Fibroblast of gingiva (primary cell): ENCODE data around the gene CDCA8.
"Not testable (repeated sequence)": the region's sequence is repeated elsewhere in the genome, so short reads cannot be mapped to it uniquely, and the experiment has no call there.

ENCODE experiments used
- DNase-seq: peaks from one replicate; pipeline ENCODE4 v3.0.0-alpha.2; 2011; ENCODE audit warnings: low read depth

The CDCA8 gene

DNA sequence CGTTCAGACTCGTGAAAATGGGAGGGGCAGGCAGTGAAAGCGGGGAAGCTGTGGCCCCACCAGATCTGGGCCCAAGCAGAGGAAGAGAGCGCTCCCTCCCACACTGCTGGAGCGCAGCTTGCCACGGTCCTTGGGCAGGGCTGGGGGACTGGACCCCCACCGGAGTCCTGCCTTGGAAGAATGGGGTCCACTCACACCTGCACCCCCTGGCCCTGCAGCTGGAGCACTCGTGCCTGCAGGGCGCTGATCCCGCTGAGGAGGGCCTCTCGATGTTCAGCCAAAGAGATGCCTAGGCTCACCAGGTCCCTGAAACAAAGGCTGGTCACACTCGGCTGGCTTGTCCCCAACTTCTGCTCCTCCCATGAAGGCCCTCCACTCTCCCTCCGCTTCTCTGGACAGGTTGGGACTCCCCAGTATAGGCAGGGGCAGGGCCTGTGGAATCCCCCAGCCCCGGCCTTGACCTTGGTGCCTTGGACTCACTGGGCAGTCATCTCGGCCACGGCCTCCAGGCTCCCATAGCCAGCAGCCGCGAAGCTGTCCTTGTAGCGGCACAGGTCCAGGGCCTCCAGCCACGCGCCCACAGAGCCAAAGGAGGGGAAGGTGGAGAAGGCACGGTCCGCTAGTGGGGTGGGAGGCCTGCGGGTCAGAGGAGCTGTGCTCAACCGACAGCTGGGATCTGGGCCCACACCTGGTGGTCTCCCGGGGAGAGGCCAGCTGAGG, 26.0 kb downstream of the CDCA8 start:
- no peak for DNase-seq

DNA sequence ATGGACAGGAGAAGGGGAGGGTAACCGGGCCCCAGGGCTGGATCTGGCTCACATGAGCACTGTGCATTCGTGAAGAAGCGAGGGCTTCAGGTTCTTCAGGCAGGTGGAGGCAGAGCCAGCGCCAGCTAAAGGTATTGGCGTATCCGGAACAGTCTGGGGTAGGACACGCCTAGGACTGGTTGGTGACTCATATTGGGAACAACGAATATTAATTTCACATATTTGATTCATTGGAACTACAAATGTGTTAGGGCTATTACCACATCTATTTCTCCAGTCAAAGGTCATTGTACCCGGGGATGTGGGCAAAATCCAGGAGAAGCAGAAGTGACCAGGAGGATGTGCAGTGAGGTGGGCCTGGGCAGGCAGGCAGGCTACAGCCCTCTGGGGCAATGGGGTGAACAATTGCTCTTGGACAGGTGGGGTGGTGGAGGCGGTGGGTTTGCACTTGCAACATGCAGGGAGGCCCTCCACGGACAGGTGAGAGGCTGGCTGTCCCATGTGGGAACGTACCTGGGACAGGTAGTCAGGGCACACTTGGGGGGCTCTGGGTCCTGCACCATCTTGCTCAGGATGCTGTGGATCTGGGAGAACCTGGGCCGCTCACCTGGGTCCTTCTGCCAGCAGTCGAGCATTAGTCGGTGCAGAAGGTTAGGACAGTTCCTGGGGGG, 26.7 kb downstream of the CDCA8 start:
- DNase-seq, result no peak

DNA sequence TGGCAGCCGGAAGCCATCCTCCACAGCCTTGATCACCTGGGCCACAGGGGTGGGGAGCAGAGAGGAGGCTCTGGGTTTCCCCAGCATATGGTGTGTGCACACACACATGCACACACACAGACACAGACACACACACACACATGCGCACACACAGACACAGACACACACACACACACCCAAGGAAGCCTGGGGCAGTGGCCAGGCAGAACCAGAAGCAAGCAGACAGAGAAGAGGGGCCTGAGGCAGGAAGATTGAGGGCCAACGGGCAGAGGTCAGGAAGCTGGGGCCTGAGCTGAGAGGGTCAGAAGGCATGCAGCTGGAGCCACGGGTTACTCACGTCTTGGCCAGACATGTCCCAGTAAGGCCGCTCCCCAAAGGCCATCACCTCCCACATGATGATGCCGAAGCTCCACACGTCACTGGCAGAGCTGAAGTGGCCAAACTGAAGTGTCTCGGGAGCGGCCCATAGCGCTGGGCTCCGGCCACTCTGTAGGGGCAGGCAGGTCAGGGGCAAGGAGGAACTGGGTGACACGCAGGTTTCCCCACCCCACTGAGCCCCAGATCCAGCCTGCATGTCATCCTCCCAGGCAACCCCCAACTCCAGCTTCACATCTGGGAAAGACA, 27.4 kb downstream of the CDCA8 start:
- DNase-seq, result no peak

DNA sequence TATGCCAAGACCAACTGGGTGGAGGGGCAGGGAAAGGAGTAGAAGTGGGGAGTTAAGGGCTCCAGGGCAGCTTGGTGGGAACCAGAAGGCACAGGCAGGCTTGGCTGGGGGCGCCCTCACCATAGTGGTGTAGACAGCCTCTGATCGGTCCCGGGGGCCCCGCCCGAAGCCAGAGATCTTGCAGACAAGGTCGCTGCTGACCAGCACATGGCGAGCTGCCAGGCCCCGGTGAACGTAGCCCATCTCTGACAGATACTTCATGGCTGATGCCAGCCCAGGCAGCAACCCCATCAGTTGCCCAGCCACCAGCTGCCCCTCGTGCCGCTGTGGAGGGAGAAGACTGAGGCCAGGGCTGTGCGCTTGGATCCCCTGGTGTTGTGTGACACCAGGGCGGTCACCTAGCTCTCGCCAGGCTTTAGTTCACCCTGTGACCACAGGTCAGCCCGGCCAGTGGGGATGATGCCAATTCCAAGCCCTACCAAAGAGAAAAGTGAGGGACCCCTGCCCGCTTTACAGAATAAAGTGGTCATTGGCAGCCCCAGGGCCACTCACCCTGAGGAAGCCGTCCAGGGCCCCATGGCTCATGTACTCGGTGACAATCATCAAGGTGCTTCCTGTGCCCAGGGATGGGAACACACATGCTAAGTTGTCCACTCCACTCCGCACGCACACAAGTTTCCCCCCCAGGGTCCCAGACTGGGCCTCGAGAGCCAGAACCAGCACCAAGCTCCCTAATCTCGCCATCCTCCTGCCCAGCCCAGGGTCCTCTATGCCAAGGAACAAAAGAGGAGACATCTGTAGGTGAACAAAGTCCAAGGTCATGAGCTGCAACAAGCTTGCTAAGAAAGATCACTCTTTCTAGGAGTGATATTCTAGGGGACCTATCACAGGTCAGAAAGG, 28.2 kb downstream of the CDCA8 start:
- no peak for DNase-seq

DNA sequence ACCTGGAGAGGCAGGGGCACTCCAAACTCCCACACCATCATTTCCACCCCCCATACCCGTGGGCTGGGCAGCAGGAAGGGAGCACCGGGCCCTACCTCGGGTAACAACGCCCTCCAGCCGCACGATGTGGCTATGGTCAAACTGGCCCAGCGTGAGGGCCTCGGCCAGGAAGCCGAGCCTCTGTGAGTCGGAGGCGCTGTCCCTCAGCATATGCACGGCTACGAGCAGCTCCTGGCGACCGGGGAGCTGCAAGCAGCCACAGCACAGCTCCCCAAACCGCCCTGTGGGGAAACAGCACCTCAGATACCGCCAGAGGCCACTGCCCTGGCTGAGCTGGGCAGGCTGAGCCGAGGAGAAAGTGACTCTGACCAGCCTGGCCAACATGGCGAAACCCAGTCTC, 29.2 kb downstream of the CDCA8 start:
- no peak for DNase-seq

DNA sequence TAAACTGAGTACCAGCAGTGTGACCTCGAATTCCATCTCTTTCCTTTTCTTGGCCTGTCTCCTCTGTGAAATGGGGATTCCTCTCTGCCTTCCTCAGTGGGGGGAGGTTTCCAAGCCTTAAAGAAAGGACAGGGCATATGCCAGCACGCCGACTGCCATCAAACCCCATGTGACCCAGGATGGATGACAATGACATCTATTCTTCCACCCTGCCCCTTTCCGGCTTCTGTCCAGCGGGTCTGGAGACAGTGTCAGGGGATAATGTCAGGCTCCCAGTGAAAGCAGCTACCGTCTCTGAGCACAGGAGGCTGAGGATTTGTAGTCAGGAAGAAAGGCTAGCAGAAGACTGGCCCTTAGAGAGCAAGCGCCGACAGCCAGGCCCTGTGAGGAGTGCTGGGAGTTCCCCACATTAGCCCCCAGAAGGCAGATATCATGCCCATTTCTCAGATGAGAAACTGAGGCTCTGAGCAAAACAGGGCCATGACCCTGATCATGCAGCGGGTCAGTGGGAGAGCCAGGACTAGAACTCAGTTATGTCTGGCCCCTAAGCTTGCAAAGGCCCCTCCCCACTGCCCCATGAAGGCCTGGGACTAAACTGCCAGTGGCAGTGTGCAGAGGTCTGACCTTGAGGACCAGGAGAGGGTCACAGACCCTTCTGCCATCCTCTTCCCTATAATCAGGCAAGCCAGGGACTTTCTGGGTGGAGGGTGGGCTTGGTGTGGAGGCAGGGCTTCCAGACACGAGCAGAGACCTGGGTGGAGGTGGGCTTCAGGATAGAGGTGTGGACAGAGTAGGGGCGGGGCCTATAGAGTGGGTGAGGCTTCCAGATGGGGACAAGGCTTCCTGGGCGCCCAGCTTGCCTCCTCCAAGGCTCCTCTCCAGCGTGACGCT, 30.1 kb downstream of the CDCA8 start:
- DNase-seq, result no peak

DNA sequence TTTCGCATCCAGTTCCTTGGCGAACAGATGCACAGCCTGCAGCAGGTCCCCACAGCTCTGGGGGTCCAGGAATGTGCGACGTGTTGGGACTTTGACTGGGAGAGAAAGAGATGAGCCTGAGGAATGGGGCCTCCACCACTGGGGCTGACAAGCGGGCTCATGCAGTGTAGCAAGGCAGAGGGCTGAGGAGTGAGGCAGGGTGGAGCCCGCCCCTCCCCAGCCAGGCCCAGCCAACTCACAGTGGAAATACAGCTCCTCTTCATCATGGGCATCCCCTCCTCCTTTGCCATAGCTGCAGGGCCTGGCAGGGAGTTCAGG, 30.7 kb downstream of the CDCA8 start:
- DNase-seq, result no peak

DNA sequence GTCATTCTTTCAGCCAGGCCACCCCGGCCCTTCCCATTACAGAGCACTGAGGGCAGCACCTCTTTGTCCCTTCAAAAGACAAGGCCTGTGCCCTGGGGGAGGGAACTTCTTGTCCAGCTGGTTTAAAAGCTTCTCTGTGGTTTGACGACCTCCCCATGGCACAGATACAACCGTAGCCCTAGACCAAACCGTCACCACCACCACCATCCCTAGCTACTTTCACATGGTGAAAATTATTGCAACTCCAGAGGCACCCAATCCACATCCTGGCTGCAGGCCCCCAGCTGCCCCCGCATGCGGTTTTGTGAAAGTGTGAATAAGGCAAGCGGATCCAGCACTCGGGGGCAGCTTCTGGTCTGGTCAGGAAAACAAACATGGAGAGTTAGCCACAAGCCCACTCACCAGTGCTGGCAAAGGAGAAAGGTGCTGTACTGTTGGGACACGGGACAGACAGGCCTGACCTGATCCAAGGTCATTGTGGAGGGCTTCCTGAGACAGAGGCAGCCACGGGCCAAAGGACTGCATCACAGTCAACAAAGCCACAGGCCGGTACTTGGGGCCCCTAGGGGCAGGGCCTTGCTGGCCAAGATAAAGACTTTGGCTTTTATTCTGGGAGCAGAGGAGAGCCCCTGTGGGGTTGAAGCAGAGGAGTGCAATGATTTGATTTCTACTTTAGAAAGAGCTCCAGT, 31.2 kb downstream of the CDCA8 start:
- DNase-seq, result no peak

DNA sequence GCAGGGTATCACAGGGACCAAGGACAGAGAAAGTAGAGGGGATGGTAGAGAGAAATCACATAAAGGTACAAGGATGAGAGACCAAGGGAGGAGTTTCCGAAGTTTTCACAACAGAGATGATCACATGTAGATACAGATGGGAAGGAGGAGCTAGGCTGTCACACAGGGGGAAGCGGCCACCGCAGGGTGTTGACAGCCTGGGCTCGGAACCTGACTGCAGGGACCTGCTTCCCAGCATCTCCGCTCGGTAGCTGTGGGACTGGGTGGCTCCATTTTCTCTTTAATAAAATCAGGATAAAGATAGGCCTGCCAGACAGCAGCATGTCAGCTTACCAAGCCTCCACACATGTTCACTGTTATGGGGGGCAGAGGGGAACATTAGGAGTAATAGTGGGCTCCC, 32.3 kb downstream of the CDCA8 start:
- DNase-seq, result no peak

DNA sequence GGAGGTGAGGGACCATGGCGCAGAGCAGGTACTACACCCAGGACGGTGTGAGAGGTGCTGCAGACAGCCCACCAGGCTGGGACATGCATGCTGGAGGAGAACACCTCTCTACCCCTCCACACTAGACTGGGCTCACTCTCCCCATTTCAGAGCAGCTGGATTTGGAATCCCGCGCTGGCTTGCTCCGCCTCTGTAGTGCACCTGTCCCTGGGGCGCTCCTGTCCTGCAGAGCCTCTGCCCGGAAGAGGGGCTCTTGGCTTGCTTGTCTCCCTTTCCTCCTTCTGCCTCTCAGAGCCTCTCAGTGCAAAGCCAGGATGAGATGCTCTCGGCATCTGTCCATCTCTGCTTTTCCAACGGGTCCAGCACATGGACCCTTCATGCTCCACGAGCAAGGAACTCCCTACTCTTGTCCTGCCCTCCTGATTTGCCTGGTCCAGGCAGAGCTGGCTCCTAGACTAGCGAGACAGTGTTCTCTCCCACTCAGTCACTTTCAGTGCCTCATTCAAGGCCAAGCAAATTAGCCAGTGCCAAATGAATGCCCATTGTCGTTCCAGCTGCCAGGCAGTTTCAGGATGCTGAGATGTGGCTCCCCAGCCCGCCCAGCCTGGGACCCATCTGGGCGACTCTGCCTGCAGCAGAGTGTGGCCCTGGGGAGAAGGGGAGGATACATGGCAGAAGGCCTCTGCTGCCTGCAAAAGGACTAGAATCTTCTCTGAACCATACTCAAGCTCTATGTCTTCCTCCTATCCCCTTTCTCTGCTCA, 33.7 kb downstream of the CDCA8 start:
- no peak for DNase-seq

DNA sequence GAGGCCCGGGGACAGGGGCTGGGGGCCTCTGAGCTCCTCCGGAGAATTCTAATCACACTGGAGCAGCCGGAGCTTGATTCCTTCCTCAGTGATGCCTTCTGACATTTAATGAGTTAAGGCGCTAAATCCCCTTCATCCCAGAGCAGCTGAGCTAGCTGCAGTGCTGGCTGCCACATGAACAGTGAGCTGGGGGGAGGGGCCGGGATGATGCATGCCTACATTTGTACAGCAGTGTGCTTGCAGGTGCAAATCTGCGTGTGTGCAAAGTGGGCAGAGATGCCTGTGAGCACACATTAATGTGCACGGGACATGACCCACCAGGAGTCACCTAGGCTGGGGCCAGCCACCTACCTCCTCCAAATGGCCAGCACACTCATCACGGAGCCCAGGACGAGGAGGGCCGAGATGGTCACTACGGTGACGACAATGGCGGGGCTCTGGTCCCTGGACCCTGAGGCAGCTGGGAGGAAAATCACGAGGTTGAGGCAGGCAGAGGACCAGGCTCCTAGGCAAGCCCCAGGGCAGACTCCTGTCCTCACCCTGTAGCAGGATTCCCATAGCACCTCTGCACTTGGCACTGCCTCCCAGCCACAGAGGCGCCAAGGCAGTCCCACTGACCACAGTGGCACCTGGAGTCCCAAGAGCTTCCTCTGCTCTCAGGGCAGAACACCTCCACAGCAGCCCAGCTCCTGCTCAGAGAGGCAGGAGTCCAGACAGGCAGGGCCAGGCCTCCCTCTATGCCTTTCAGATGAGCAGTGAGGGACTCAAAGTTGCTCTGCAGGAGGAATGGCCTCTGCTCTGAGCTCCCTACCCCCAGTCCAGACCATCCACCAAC, 34.7 kb downstream of the CDCA8 start:
- DNase-seq, result no peak

DNA sequence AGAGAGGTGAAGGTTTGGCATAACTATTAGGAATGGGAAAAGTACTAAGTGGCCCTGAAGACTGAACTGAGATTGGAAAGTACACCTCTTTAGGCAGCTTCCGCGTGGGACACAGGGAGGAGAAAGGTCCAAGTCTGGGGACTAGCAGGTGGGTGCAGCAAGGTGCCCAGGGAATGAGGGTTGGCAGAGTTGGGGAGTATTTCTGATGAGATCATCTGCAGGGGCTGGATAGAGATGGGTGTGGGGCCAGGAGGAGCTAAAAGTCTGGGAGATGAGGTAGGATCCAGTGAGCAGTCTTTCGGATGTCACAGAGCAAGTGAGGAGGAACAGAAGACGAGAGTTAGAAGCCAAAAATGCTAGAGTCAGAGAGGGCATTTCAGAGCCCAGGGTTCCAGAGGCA, 36.1 kb downstream of the CDCA8 start:
- no peak for DNase-seq

DNA sequence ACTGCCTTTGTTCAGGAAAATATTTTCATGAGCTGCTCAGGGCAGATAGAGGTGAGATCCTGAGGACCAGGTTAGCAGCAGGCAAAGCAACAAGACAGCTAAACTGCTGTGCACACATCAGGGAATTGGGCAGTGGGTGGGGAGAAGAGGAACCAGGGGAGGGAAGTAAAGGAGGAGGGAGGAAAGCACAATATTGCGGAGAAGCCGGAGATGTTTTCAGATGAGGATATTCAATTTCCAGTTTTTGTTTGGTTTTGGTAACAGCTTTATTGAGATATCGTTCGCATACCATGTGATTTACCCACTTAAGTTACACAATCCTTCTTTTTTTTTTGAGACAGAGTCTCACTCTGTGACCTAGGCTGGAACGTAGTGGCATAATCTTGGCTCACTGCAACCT, 38.1 kb downstream of the CDCA8 start:
- DNase-seq, result no peak

DNA sequence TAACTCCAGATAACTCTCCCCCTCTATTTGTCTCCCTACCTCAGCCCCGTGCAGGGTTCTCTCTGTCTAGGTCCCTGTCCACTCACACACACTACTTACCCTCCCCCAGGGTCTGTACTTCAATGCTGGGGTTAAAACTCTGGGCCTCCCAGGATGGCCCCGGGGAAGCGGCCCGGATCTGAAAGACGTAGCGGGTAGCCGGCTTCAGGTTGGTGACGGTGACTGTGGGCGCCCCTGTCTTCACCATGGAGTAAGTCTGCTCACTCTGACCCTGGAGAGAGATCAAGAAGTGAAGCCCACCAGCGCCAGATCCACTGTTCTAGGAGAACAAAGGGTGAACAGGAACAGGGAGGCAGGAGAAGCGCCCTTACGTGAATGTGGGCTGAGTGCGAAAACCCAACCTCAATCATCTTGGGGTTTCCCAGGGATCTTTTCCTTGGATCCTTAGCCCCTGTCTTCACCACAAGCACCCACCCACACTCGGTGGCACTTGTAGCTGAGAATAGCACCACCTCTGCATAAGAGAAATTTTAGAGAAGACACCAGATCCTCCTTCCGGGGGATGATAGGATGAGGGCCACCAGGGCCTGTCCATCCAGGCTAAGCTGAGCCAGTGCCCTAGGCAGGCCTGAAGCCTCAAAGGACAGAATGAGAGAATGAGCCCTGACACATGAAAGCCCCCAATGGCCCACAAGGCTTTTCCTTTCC, 39.1 kb downstream of the CDCA8 start:
- DNase-seq, result no peak

DNA sequence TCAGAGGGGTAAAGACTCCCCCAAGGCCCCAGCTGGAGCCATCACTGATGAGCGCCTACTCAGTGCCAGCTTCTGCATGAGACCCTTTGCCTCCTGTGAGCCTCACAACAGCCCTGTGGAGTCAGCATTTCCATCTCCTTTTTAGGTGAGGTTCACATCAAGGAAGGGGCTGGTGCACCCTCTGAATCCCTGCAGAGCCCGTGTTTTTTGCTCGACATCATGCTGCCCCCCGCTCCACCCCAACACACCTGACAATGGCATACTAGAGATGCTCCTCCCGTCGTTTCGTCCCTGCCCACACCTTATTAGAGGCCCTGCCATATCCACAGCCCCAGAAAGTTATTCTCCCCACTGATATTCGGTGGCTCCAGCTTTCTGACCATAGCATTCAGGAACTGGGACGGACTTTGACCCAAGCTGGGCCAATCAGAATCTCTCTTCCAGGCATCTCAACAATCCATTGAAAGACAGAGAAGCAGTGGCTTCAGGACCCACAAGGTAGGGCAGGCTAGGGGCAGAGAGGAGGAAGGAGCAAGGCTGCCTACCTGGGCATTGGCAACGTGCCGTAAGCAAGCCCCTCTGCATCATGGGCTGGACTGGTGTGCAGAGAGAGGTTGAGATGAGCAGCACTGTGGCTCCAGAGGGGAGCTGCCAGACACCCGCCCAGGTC, 39.9 kb downstream of the CDCA8 start:
- no peak for DNase-seq

DNA sequence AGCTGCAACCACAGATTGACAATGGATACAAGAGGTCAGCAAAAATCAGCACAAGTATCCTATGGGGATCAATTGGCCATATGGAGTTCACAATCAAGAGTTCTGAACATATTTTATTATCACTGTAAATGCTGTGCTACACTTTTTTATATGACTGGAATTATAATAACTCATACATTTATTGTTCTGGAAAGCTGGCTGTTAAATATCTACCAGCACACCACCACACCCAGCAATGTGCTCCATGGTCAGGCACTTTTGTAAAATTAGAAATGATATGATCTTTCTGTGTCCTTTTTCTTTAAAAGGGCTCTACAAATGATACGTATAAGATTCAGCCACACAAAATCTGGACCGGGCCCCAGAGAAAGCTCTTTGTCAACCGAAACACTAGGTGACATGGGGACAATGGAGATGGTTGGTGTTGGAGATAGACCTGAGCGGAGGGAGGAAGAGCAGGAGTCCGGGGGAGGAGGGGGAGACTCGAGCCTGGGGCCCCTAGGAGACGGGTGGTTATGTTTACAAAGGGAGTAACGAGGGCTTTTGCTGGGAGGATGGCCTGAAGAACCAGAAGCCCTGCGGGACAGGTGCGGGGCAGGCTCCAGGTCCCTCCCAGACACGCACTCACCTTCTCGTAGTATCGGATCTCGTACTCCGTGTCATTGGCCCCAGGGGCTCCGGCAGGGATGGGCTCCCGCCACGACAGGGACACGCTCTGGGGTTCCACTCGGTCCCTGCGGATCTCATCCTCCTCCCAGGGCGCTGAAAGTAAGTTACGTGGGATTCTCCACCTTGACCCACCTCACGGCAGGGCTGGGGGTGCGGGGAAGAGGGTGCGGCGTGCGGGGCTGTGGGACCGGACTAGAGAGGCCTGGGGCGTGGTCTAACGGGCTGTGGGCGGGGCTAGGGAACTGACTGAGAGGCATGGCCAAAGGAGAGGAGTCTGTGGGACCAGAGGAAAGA, 42.6 kb downstream of the CDCA8 start:
- DNase-seq, result no peak

DNA sequence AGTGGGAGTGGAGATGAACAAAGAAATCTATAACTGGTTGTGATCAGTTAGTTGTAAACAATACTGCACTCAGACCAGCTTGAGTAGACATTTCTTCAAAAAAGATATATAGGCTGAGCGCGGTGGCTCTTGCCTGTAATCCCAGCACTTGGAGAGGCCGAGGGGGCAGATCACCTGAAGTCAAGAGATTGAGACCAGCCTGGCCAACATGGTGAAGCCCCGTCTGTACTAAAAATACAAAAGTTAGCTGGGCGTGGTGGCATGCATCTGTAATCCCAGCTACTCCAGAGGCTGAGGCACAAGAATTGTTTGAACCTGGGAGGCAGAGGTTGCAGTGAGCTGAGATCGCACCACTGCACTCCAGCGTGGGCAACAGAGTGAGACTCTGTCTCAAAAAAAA, 45.7 kb downstream of the CDCA8 start:
- not testable (repeated sequence) for DNase-seq
